ENCODE data around the gene OSBPL6.

DNA sequence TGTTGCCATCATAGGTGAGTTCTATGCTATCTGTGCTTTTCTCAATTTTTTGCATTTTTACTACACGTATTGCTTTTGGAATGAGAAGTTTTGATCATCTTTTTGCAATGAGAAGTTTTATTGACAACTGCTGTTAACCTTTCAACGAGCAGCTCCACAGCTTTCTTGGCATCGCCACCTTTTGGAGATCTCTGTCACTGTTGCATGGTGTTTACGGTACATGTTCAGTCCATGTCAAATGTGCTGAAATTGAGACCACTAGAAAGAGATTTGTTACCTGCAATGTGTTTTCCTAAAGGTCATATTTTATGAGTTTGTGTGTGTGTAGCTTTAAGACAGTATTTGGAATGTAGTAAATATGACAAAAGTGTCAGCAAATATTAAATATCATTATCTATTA is 120.8 kb downstream of the OSBPL6 start:
- TF ChIP-seq CTCF (IDR thresholded peaks at IDR 0.05) (no peak), POLR2A (IDR thresholded peaks at IDR 0.05) (no peak)

All from heart left ventricle (tissue), 13 donors.